Duodenal mucosa (tissue), 2 donors: ENCODE measurements around the gene ELF5.

ENCODE experiments used
- H3K27ac ChIP-seq: one replicate; pipeline ENCODE4 v1.7.0; 2013; ENCODE audit warnings: low read depth, low read length
- H3K27me3 ChIP-seq, 2 donors: one replicate each; pipeline ENCODE4 v1.7.0; 2013; ENCODE audit warnings: low read length in 2 of 2, control low read depth in 1 of 2; ENCODE audit not compliant: insufficient read depth in 2 of 2, control insufficient read depth in 1 of 2
- H3K36me3 ChIP-seq, 2 donors: one replicate each; pipeline ENCODE4 v1.7.0; 2013; ENCODE audit warnings: low read length in 2 of 2, control low read depth in 1 of 2; ENCODE audit not compliant: insufficient read depth in 2 of 2, control insufficient read depth in 1 of 2
- H3K4me1 ChIP-seq, 2 donors: one replicate each; pipeline ENCODE4 v1.7.0; 2013; ENCODE audit warnings: low read length in 2 of 2, control low read depth in 1 of 2; ENCODE audit not compliant: insufficient read depth in 2 of 2, control insufficient read depth in 1 of 2
- H3K4me3 ChIP-seq, 2 donors: one replicate each; pipeline ENCODE4 v1.7.0; 2013; ENCODE audit warnings: low read length in 2 of 2, low read depth in 1 of 2
- H3K9ac ChIP-seq, 2 donors: one replicate each; pipeline ENCODE4 v1.7.0; 2013; ENCODE audit warnings: low read length in 2 of 2, low read depth in 1 of 2
- H3K9me3 ChIP-seq, 2 donors: one replicate each; pipeline ENCODE4 v1.7.0; 2013; ENCODE audit warnings: low read length in 2 of 2, control low read depth in 1 of 2; ENCODE audit not compliant: control insufficient read depth in 1 of 2

The ELF5 gene

GRCh38 chr11:34509336-34509876, 4.2 kb downstream of the ELF5 start:
- no peak overlapping the region for H3K27ac ChIP-seq
- H3K36me3 ChIP-seq = no peaks in the 10 kb centered on the region
- no peaks in the 10 kb centered on the region for H3K4me1 ChIP-seq
- H3K4me3 ChIP-seq = no peak overlapping the region
- H3K9ac ChIP-seq = no peak overlapping the region
- H3K9me3 ChIP-seq = no peaks in the 10 kb centered on the region
- H3K27me3 ChIP-seq = no peaks in the 10 kb centered on the region

GRCh38 chr11:34508524-34508923, 5.1 kb downstream of the ELF5 start:
- Histone ChIP-seq H3K9ac (no peak overlapping the region), H3K4me3 (no peak overlapping the region), H3K27ac (no peak overlapping the region), H3K27me3 (no peaks in the 10 kb centered on the region), H3K36me3 (no peaks in the 10 kb centered on the region), H3K9me3 (no peaks in the 10 kb centered on the region), H3K4me1 (no peaks in the 10 kb centered on the region)

GRCh38 chr11:34507610-34508009, 6.0 kb downstream of the ELF5 start:
- no peaks in the 10 kb centered on the region for H3K9me3 ChIP-seq
- H3K4me1 ChIP-seq = no peaks in the 10 kb centered on the region
- no peak overlapping the region for H3K9ac ChIP-seq
- no peak overlapping the region for H3K27ac ChIP-seq
- H3K36me3 ChIP-seq = no peaks in the 10 kb centered on the region
- H3K27me3 ChIP-seq = no peaks in the 10 kb centered on the region
- no peak overlapping the region for H3K4me3 ChIP-seq

GRCh38 chr11:34507156-34507555, 6.4 kb downstream of the ELF5 start:
- Histone ChIP-seq H3K4me1 (peaks cover 0 to under 1% of the 10 kb centered on the region in 2 donors), H3K27me3 (no peaks in the 10 kb centered on the region), H3K9ac (no peak overlapping the region), H3K9me3 (no peaks in the 10 kb centered on the region), H3K36me3 (no peaks in the 10 kb centered on the region), H3K27ac (no peak overlapping the region), H3K4me3 (no peak overlapping the region)

GRCh38 chr11:34505874-34506273, 7.7 kb downstream of the ELF5 start:
- no peaks in the 10 kb centered on the region for H3K27me3 ChIP-seq
- no peaks in the 10 kb centered on the region for H3K36me3 ChIP-seq
- no peaks in the 10 kb centered on the region for H3K9me3 ChIP-seq
- H3K4me1 ChIP-seq = peaks cover 0 to 6% of the 10 kb centered on the region in 2 donors
- no peak overlapping the region for H3K4me3 ChIP-seq
- no peak overlapping the region for H3K9ac ChIP-seq
- no peak overlapping the region for H3K27ac ChIP-seq

- no peak overlapping the region for H3K9ac ChIP-seq
- H3K27ac ChIP-seq = no peak overlapping the region
Observed at GRCh38 chr11:34502949-34503348, 10.6 kb downstream of the ELF5 start.

GRCh38 chr11:34501949-34502348, 11.6 kb downstream of the ELF5 start:
- H3K9me3 ChIP-seq = no peaks in the 10 kb centered on the region
- H3K36me3 ChIP-seq = no peaks in the 10 kb centered on the region
- no peak overlapping the region for H3K4me3 ChIP-seq
- no peak overlapping the region for H3K27ac ChIP-seq
- peaks cover 0 to 5% of the 10 kb centered on the region in 2 donors for H3K27me3 ChIP-seq
- H3K9ac ChIP-seq = no peak overlapping the region
- H3K4me1 ChIP-seq = peaks cover 0 to 6% of the 10 kb centered on the region in 2 donors

More at GRCh38 chr11:34502949-34503348, 10.6 kb downstream of the ELF5 start:
- H3K9me3 ChIP-seq = no peaks in the 10 kb centered on the region
- H3K27me3 ChIP-seq = peaks cover 0 to 5% of the 10 kb centered on the region in 2 donors
- H3K4me1 ChIP-seq = peaks cover 0 to 6% of the 10 kb centered on the region in 2 donors
- no peak overlapping the region for H3K4me3 ChIP-seq
- H3K36me3 ChIP-seq = no peaks in the 10 kb centered on the region

- peaks cover 0 to 6% of the 10 kb centered on the region in 2 donors for H3K4me1 ChIP-seq
- H3K9ac ChIP-seq = no peak overlapping the region
- H3K27ac ChIP-seq = no peak overlapping the region
- no peaks in the 10 kb centered on the region for H3K36me3 ChIP-seq
- H3K4me3 ChIP-seq = no peak overlapping the region
- H3K27me3 ChIP-seq = peaks cover 0 to 5% of the 10 kb centered on the region in 2 donors
- H3K9me3 ChIP-seq = no peaks in the 10 kb centered on the region
Observed at GRCh38 chr11:34501500-34501899, 12.1 kb downstream of the ELF5 start.

- Histone ChIP-seq H3K27ac (no peak overlapping the region), H3K27me3 (peaks cover 0 to 5% of the 10 kb centered on the region in 2 donors), H3K4me1 (peaks cover 0 to 6% of the 10 kb centered on the region in 2 donors), H3K9me3 (no peaks in the 10 kb centered on the region), H3K9ac (no peak overlapping the region), H3K36me3 (no peaks in the 10 kb centered on the region), H3K4me3 (no peak overlapping the region)
Observed at GRCh38 chr11:34499719-34500500, 13.7 kb downstream of the ELF5 start.

GRCh38 chr11:34495724-34496377, 17.7 kb downstream of the ELF5 start:
- Histone ChIP-seq H3K27ac (no peak overlapping the region), H3K9me3 (no peaks in the 10 kb centered on the region), H3K4me3 (no peak overlapping the region), H3K9ac (no peak overlapping the region), H3K4me1 (no peaks in the 10 kb centered on the region), H3K27me3 (peaks cover 0 to 5% of the 10 kb centered on the region in 2 donors), H3K36me3 (no peaks in the 10 kb centered on the region)
